ENCODE results near the gene OR9G1. TPM values are rescaled to one million over a fixed set of nuclear protein-coding genes. Genes with fewer than 3 reads are reported as not detected.

The OR9G1 gene
- total RNA-seq, 4 donors from 2014 or later = not detected

GRCh38 chr11:56705784-56706396 lies 7.0 kb downstream of the OR9G1 start:
- 62% methylated on average over 1 of the region's 1 CpG for WGBS
- intact Hi-C loops (cut with DNase I) = no loop called here

GRCh38 chr11:56706486-56706885 lies 7.6 kb downstream of the OR9G1 start:
- no peak for TF ChIP-seq EP300 (IDR thresholded peaks at IDR 0.05)
- no peak for TF ChIP-seq POLR2AphosphoS5 (IDR thresholded peaks at IDR 0.05)
- TF ChIP-seq CTCF (IDR thresholded peaks at IDR 0.05) = no peak
- no peak for TF ChIP-seq POLR2A (IDR thresholded peaks at IDR 0.05; ENCODE audit: low read depth)
- Histone ChIP-seq H3K9me3 (peaks cover 0 to 5% (median 0%) of the 10 kb centered on the region in 4 donors), H3K27me3 (no peaks in the 10 kb centered on the region), H3K4me3 (no peak overlapping the region), H3K4me1 (no peaks in the 10 kb centered on the region), H3K27ac (replicated peaks in 1 of 4) (no peak overlapping the region), H3K36me3 (no peaks in the 10 kb centered on the region)
- no peak for DNase-seq (ENCODE audit: extremely low spot score)
- 86% methylated on average over 2 of the region's 2 CpGs for WGBS
- intact Hi-C loops (cut with DNase I) = no loop called here

More at GRCh38 chr11:56705784-56706396, 7.0 kb downstream of the OR9G1 start:
- no peak for DNase-seq (ENCODE audit: extremely low spot score)
- no peak overlapping the region for H3K4me3 ChIP-seq
- no peak overlapping the region for H3K27ac ChIP-seq (replicated peaks in 1 of 4)
- no peaks in the 10 kb centered on the region for H3K36me3 ChIP-seq
- H3K9me3 ChIP-seq = peaks cover 0 to 5% (median 0%) of the 10 kb centered on the region in 4 donors
- no peaks in the 10 kb centered on the region for H3K4me1 ChIP-seq
- no peaks in the 10 kb centered on the region for H3K27me3 ChIP-seq
- TF ChIP-seq POLR2A (IDR thresholded peaks at IDR 0.05; ENCODE audit: low read depth) (no peak), POLR2AphosphoS5 (IDR thresholded peaks at IDR 0.05) (no peak), EP300 (IDR thresholded peaks at IDR 0.05) (no peak), CTCF (IDR thresholded peaks at IDR 0.05) (no peak)

- Histone ChIP-seq H3K27ac (replicated peaks in 1 of 4) (no peak overlapping the region), H3K4me3 (no peak overlapping the region), H3K9me3 (no peaks in the 10 kb centered on the region), H3K4me1 (no peaks in the 10 kb centered on the region), H3K36me3 (no peaks in the 10 kb centered on the region), H3K27me3 (no peaks in the 10 kb centered on the region)
- DNase-seq (ENCODE audit: extremely low spot score) = no peak
- WGBS = 68% methylated on average over 2 of the region's 2 CpGs
- intact Hi-C loops (cut with DNase I) = no loop called here
- TF ChIP-seq EP300 (IDR thresholded peaks at IDR 0.05) (no peak), POLR2AphosphoS5 (IDR thresholded peaks at IDR 0.05) (no peak), POLR2A (IDR thresholded peaks at IDR 0.05; ENCODE audit: low read depth) (no peak)
These were observed 15.3 kb downstream of the OR9G1 start for GRCh38 chr11:56714206-56714605.

DNA sequence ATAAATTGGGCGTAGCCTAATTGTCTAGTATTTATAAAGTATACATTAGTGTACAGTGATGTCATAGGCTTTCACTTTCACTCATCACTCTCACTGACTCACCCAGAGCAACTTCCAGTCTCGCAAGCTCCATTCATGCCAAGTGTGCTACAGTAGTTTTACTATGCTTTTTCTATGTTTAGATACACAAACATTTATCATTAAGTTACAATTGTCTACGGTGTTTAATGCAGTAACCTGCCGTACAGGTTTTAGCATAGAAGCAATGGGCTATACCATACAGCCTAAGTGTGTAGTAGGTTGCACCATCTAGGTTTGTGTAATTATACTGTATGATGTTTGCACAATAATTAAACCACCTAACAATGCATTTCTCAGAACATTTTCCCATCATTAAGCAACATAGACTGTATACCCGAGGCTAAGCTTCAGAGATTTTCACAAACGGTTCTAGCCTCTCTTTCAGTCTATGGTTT lies 17.5 kb downstream of the OR9G1 start:
- Histone ChIP-seq H3K27ac (replicated peaks in 1 of 4) (no peak overlapping the region), H3K36me3 (no peaks in the 10 kb centered on the region), H3K4me3 (no peak overlapping the region), H3K4me1 (no peaks in the 10 kb centered on the region), H3K9me3 (no peaks in the 10 kb centered on the region), H3K27me3 (no peaks in the 10 kb centered on the region)
- no peak for TF ChIP-seq CTCF (IDR thresholded peaks at IDR 0.05)
- TF ChIP-seq POLR2AphosphoS5 (IDR thresholded peaks at IDR 0.05) = no peak
- no peak for TF ChIP-seq POLR2A (IDR thresholded peaks at IDR 0.05; ENCODE audit: low read depth)
- no peak for TF ChIP-seq EP300 (IDR thresholded peaks at IDR 0.05)
- WGBS = 84% methylated on average over 6 of the region's 6 CpGs
- intact Hi-C loops (cut with DNase I) = no loop called here
- no peak for DNase-seq (ENCODE audit: extremely low spot score)

- TF ChIP-seq CTCF (IDR thresholded peaks at IDR 0.05) = no peak
- no peak for TF ChIP-seq EP300 (IDR thresholded peaks at IDR 0.05)
- TF ChIP-seq POLR2A (IDR thresholded peaks at IDR 0.05; ENCODE audit: low read depth) = no peak
- TF ChIP-seq POLR2AphosphoS5 (IDR thresholded peaks at IDR 0.05) = no peak
- 70% methylated on average over 4 of the region's 4 CpGs for WGBS
- no peak for DNase-seq (ENCODE audit: extremely low spot score)
These were observed 21.6 kb downstream of the OR9G1 start for GRCh38 chr11:56720513-56720912.

More at GRCh38 chr11:56720513-56720912, 21.6 kb downstream of the OR9G1 start:
- Histone ChIP-seq H3K9me3 (no peaks in the 10 kb centered on the region), H3K4me3 (no peak overlapping the region), H3K4me1 (no peaks in the 10 kb centered on the region), H3K27ac (replicated peaks in 1 of 4) (no peak overlapping the region), H3K36me3 (no peaks in the 10 kb centered on the region), H3K27me3 (no peaks in the 10 kb centered on the region)
- intact Hi-C loops (cut with DNase I) = no loop called here
